Upper lobe of right lung (tissue), 1 donor: ENCODE measurements around the gene PEMT. TPM values are rescaled to one million over a fixed set of nuclear protein-coding genes. Genes with fewer than 3 reads are reported as not detected.

ENCODE experiments used
- ATAC-seq: fragments of 200-7000 bp; cut with Tn5 transposase; one replicate; pipeline ENCODE4 v1.9.1; 2020; ENCODE audit warnings: mild to moderate bottlenecking, moderate library complexity
- DNase-seq: peaks from one replicate; pipeline ENCODE4 v3.0.0-alpha.2; 2020
- H3K27ac ChIP-seq: fragments of 200-600 bp; one replicate; pipeline ENCODE4 v1.8.0; 2022
- H3K27me3 ChIP-seq: fragments of 200-600 bp; one replicate; pipeline ENCODE4 v1.8.0; 2022; ENCODE audit warnings: mild to moderate bottlenecking
- H3K36me3 ChIP-seq: fragments of 200-600 bp; one replicate; pipeline ENCODE4 v1.8.0; 2022
- H3K4me1 ChIP-seq: fragments of 200-600 bp; one replicate; pipeline ENCODE4 v1.8.0; 2022
- H3K4me3 ChIP-seq: fragments of 200-600 bp; one replicate; pipeline ENCODE4 v1.8.0; 2022; ENCODE audit warnings: mild to moderate bottlenecking
- H3K9me3 ChIP-seq: fragments of 200-600 bp; one replicate; pipeline ENCODE4 v1.8.0; 2022
- intact Hi-C: fragments of 100-400 bp; cut with DNase I; formaldehyde crosslinking; loops from one replicate; pipeline ENCODE4 v1.11.0; 2022
- total RNA-seq: library from RNA; stranded (reverse); fragmentation: NEBNext Ultra II Directional; extraction: Animal tissue kit (Norgen Biotek cat#: 25700); gene quantifications from one replicate; pipeline ENCODE4 v1.2.1, GENCODE V29; 2021
- TF ChIP-seq, protein P1 (sequence below): fragments of 200-600 bp; IDR thresholded peaks from one replicate; pipeline ENCODE4 v1.8.0; 2022; ENCODE audit warnings: antibody characterized with exemption
- donor health status: DM: no; HTN: yes; CAD: no; lungs with severe emphysema.

Gene PEMT
- total RNA-seq, 1 donor from 2014 or later = 29.6 TPM

DNA sequence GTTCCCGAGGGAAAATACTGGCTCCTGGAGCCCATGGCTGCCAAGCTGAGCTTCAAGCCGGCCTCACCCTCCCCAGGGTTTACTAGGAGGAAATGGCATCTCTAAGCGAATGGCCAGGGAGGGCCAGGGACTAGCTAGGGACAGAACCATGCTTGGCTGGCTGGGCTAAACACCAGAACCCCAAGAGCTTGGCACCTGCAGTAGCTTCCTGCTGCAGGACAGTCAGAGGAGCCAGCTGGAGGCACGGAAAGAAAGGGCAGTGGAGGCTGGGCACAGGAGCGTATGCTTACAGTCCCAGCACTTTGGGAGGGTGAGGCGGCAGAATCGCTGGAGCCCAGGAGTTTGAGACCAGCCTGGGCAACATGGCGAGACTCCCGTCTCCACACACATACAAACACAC is 33.7 kb downstream of the PEMT start:
- H3K27ac ChIP-seq = no peak overlapping the region
- peaks cover 10% of the 10 kb centered on the region for H3K4me1 ChIP-seq

DNA sequence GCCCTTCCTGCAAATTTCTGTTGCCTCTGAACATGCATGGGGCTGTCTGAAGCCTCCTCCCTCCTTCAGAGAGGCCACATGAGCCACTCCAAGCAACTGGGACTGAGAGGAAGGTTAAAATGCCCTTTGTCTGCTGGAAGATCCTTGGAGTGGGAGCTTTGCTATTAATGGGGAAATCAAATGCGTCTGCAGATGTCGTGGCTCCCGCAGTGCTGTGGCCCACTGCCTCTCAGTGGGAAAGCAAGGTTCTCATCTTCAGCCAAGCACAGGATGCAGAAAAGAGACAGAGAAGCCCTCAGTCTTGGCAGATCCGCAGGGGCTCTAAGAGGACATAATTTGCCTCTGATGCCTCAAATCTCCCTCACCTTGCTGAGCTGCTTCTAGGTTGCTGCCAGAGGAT is 34.8 kb downstream of the PEMT start:
- H3K4me1 ChIP-seq = peaks cover 6% of the 10 kb centered on the region
- no peak for DNase-seq
- no peak overlapping the region for H3K27ac ChIP-seq
- H3K27me3 ChIP-seq = no peaks in the 10 kb centered on the region
- no peaks in the 10 kb centered on the region for H3K9me3 ChIP-seq
- TF ChIP-seq, protein P1, sequence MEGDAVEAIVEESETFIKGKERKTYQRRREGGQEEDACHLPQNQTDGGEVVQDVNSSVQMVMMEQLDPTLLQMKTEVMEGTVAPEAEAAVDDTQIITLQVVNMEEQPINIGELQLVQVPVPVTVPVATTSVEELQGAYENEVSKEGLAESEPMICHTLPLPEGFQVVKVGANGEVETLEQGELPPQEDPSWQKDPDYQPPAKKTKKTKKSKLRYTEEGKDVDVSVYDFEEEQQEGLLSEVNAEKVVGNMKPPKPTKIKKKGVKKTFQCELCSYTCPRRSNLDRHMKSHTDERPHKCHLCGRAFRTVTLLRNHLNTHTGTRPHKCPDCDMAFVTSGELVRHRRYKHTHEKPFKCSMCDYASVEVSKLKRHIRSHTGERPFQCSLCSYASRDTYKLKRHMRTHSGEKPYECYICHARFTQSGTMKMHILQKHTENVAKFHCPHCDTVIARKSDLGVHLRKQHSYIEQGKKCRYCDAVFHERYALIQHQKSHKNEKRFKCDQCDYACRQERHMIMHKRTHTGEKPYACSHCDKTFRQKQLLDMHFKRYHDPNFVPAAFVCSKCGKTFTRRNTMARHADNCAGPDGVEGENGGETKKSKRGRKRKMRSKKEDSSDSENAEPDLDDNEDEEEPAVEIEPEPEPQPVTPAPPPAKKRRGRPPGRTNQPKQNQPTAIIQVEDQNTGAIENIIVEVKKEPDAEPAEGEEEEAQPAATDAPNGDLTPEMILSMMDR = no peak
- intact Hi-C loops = no loop called here
- H3K36me3 ChIP-seq = no peaks in the 10 kb centered on the region
- H3K4me3 ChIP-seq = no peak overlapping the region
- no peak for ATAC-seq

More for the DNA sequence above, 33.7 kb downstream of the PEMT start:
- no peak overlapping the region for H3K4me3 ChIP-seq
- intact Hi-C loops = no loop called here
- H3K36me3 ChIP-seq = no peaks in the 10 kb centered on the region
- no peaks in the 10 kb centered on the region for H3K27me3 ChIP-seq
- TF ChIP-seq, protein P1 = no peak
- no peaks in the 10 kb centered on the region for H3K9me3 ChIP-seq
- DNase-seq = no peak
- ATAC-seq = no peak

DNA sequence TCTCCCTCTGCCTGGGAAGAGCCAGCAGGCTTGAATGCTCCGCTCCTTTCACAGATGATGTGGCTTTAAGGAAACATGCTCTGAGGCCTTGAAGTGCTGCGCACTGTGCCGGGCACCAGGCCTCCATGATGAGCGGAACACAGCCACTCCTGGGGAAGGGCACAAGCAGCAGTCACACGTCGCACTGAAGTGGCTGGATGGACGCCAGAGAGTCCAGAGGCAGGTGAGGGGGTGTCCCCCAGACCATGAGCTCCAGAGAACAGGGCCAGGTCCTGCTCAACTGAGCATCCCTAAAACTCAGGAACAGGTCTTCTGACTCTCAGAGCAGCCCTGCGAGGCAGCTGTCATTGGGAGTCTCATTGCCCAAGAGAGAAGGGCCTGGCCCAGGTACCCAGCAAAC is 35.6 kb downstream of the PEMT start:
- Histone ChIP-seq H3K9me3 (no peaks in the 10 kb centered on the region), H3K36me3 (no peaks in the 10 kb centered on the region), H3K27ac (no peak overlapping the region), H3K4me1 (no peaks in the 10 kb centered on the region), H3K27me3 (no peaks in the 10 kb centered on the region), H3K4me3 (no peak overlapping the region)
- TF ChIP-seq, protein P1 = no peak
- no peak for DNase-seq
- ATAC-seq = no peak
- intact Hi-C loops = no loop called here

DNA sequence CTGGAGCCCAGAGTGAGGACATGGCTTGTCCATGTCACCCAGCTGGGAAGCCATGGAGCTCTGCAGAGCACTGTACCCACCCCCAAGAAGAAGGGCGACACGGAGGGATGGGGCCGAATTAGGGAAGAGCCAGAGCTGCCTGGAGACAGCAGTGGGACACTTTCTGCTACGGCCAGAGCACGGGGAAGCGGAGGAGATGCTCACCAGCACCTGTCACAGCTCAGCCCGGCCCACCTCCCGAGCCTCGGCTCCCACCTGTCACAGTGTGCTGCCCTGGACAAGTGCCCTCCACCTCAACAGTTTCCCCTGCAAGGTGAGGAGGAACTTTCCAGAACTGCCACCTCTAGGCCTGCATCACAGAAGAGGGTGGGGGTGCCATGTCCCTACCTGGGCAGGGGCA is 36.4 kb downstream of the PEMT start:
- Histone ChIP-seq H3K27ac (no peak overlapping the region), H3K27me3 (no peaks in the 10 kb centered on the region)

DNA sequence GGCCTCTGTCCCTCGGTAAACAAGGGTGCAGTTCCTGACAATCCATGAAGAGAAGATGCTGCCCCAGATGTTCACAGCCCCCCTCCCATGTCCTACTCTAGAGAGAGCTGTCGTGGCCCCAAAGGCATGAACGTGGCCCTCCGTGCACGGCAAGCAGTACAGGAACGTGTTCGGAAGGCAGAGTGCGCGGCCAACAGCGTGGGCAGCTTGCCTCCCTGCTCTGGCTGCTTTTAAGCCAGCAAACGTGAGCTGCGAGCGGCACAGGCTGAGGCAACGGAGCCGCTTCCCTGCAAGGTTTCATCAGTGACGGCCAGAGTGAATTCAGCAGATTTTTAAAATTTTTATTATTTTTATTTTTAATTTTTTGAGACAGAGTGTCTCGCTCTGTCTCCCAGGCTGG is 37.2 kb downstream of the PEMT start:
- intact Hi-C loops = no loop called here
- Histone ChIP-seq H3K4me1 (no peaks in the 10 kb centered on the region), H3K27ac (no peak overlapping the region), H3K9me3 (no peaks in the 10 kb centered on the region), H3K27me3 (no peaks in the 10 kb centered on the region), H3K36me3 (no peaks in the 10 kb centered on the region), H3K4me3 (no peak overlapping the region)
- TF ChIP-seq, protein P1 = no peak
- ATAC-seq (no peak), DNase-seq (no peak)

More for the DNA sequence above, 36.4 kb downstream of the PEMT start:
- intact Hi-C loops = no loop called here
- H3K4me3 ChIP-seq = no peak overlapping the region
- DNase-seq (no peak), ATAC-seq (no peak)
- TF ChIP-seq, protein P1 = no peak
- no peaks in the 10 kb centered on the region for H3K36me3 ChIP-seq
- H3K4me1 ChIP-seq = no peaks in the 10 kb centered on the region
- H3K9me3 ChIP-seq = no peaks in the 10 kb centered on the region
